GM23248 (cell line): ENCODE measurements around the gene PIK3CB.

Experiments
- EZH2 ChIP-seq: fragments of 200-600 bp; sonication (generic); IDR thresholded peaks from 2 replicates; pipeline ENCODE4 v1.6.1; 2018; ENCODE audit warnings: antibody characterized with exemption, mild to moderate bottlenecking; ENCODE audit not compliant: insufficient read depth, poor library complexity, severe bottlenecking
- EZH2phosphoT487 ChIP-seq: fragments of 200-600 bp; sonication (generic); IDR thresholded peaks from 2 replicates; pipeline ENCODE4 v1.6.1; 2018; ENCODE audit warnings: antibody characterized with exemption, moderate library complexity, mild to moderate bottlenecking, low read depth; ENCODE audit not compliant: insufficient read depth

DNA sequence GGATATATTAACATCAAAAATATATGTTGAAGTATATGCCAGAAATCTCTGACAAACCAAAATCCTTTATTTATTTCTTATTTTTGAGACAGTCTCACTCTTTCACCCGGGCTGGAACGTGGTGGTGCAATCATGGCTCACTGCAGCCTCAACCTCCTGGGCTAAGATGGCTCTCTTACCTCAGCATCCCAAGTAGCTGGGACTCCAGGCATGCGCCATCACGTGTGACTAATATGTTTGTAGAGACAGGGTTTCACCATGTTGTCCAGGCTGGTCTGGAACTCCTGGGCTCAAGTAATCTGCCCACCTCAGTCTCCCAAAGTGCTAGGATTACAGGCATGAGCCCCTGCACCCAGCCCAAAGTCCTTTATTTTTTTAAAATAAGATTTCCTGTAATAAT is 214.3 kb downstream of the PIK3CB start:
- TF ChIP-seq EZH2, result no peak
- no peak for TF ChIP-seq EZH2phosphoT487
